Skeletal muscle satellite cell (primary cell): ENCODE results near the gene CYP2J2. TPM values are rescaled to one million over a fixed set of nuclear protein-coding genes. Genes with fewer than 3 reads are reported as not detected.
"Not testable (repeated sequence)": the region's sequence is repeated elsewhere in the genome, so short reads cannot be mapped to it uniquely, and the experiment has no call there.

ENCODE experiments used
- H3K27me3 ChIP-seq: 2 replicates; pipeline ENCODE4 v1.7.0; 2013; ENCODE audit warnings: low read length; ENCODE audit not compliant: control insufficient read depth, insufficient read depth
- H3K36me3 ChIP-seq: 2 replicates; pipeline ENCODE4 v1.7.0; 2013; ENCODE audit warnings: mild to moderate bottlenecking, control low read depth, low read length; ENCODE audit not compliant: insufficient read depth
- H3K4me1 ChIP-seq: 2 replicates; pipeline ENCODE4 v1.7.0; 2013; ENCODE audit warnings: low read length; ENCODE audit not compliant: control insufficient read depth, insufficient read depth
- H3K4me2 ChIP-seq: 2 replicates; pipeline ENCODE4 v1.7.0; 2013; ENCODE audit warnings: mild to moderate bottlenecking, low read length
- H3K4me3 ChIP-seq: 2 replicates; pipeline ENCODE4 v1.7.0; 2013; ENCODE audit warnings: low read length
- H3K9ac ChIP-seq: 2 replicates; pipeline ENCODE4 v1.7.0; 2013; ENCODE audit warnings: mild to moderate bottlenecking, low read depth, low read length, moderate library complexity
- H3K9me3 ChIP-seq: replicated peaks from 2 replicates; pipeline ENCODE4 v1.7.0; 2013; ENCODE audit warnings: mild to moderate bottlenecking, control low read depth, low read length
- total RNA-seq: library from RNA; depleted of rRNA; stranded (reverse); fragments of >200 nt; gene quantifications from 2 replicates; pipeline ENCODE4 v1.2.3, GENCODE V29; 2012; rRNA removed

Gene CYP2J2, protein sequence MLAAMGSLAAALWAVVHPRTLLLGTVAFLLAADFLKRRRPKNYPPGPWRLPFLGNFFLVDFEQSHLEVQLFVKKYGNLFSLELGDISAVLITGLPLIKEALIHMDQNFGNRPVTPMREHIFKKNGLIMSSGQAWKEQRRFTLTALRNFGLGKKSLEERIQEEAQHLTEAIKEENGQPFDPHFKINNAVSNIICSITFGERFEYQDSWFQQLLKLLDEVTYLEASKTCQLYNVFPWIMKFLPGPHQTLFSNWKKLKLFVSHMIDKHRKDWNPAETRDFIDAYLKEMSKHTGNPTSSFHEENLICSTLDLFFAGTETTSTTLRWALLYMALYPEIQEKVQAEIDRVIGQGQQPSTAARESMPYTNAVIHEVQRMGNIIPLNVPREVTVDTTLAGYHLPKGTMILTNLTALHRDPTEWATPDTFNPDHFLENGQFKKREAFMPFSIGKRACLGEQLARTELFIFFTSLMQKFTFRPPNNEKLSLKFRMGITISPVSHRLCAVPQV
- total RNA-seq: 0.51 and 1.1 TPM in 2 replicates

DNA sequence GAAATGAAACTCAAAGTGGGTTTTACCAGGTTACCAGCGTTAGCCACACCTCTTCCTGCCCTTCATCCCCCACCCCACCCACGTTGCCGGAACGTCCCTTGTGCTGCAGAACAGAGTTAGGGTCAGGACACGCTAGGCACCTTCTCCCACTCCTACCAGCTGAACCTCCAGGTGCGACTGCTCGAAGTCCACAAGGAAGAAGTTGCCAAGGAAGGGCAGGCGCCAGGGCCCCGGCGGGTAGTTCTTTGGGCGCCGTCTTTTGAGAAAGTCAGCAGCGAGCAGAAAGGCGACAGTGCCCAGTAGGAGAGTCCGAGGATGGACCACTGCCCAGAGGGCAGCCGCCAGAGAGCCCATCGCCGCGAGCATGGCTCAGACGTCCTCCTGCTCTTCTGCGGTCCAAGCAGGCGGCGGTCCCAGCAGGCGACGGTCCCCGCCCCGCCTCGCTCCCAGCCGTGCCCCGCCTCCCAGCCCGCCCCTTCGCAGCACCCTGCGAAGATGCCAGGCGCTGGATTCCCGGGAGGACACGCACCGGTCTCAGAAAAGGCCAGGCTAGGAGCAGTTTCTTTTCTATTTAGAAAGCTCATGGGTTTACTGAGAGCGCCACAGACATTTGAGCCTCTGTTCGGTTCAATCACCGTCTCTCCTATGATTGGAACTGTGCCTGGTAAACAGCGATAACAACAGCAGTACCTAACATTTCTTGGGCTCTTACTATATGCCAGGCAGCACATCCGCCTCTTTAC, at the start of gene CYP2J2:
Gene CYP2J2 (minus strand): TSS at position 393 of the 743 bp plus-strand sequence. CDS start 27 bp downstream, at position 366.
- Histone ChIP-seq H3K27me3 (peaks cover 25% of the 10 kb centered on the region), H3K9me3 (no peaks in the 10 kb centered on the region), H3K4me3 (peak within 1 kb of the TSS; percentile 82), H3K36me3 (no peaks in the 10 kb centered on the region), H3K4me1 (peaks cover 5% of the 10 kb centered on the region), H3K4me2 (peak within 1 kb of the TSS; percentile 97), H3K9ac (peak within 1 kb of the TSS; percentile 57)

GRCh38 chr1:59973719-59974118, 47.1 kb upstream of the CYP2J2 start:
- Histone ChIP-seq H3K4me1 (peaks cover 3% of the 10 kb centered on the region), H3K9me3 (no peaks in the 10 kb centered on the region), H3K4me3 (no peak overlapping the region), H3K27me3 (no peaks in the 10 kb centered on the region), H3K4me2 (no peak overlapping the region), H3K9ac (no peak overlapping the region), H3K36me3 (no peaks in the 10 kb centered on the region)

DNA sequence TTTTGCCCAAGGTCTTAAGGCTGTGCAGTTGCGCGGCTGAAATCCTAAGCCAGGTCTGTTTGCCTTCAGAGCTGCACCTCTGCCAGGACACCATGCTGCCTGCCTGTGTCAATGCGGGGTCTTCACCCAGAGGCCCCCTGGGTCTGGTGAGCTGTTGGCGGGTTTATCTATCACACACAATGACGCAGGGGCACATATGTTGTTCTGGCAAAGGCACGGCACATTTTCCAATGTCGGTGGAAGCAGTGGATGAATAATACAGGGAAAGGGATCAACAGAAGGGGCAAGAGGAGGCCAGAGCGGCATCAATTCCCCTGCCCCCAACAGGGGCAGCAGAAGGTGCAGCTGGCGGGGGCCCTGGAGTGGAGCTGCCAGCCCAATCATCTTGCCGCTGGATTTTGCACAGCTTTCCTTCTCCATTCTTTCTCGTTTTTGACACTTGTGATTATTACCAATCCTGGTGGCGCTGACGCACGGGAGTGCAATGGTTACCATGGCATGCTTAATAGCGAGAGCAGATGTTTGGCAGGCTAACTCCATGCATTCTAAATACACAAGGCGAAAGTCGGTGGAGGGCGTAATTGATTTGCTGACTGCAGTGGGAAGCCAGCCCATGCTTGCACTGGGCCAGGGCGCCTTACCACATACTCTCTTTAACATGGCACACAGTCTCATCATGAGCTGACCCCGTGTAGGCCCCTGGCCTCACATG, 45.8 kb upstream of the CYP2J2 start:
- Histone ChIP-seq H3K4me2 (no peak overlapping the region), H3K27me3 (no peaks in the 10 kb centered on the region), H3K4me3 (no peak overlapping the region), H3K36me3 (no peaks in the 10 kb centered on the region), H3K4me1 (peaks cover 2% of the 10 kb centered on the region), H3K9ac (no peak overlapping the region), H3K9me3 (no peaks in the 10 kb centered on the region)

- Histone ChIP-seq H3K27me3 (no peaks in the 10 kb centered on the region), H3K4me1 (peaks cover 9% of the 10 kb centered on the region), H3K9me3 (no peaks in the 10 kb centered on the region), H3K4me2 (peak overlapping the region; percentile 86), H3K9ac (peak overlapping the region; percentile 24), H3K36me3 (no peaks in the 10 kb centered on the region), H3K4me3 (peak overlapping the region; percentile 62)
Measured at GRCh38 chr1:59971464-59971911, 44.9 kb upstream of the CYP2J2 start.

DNA sequence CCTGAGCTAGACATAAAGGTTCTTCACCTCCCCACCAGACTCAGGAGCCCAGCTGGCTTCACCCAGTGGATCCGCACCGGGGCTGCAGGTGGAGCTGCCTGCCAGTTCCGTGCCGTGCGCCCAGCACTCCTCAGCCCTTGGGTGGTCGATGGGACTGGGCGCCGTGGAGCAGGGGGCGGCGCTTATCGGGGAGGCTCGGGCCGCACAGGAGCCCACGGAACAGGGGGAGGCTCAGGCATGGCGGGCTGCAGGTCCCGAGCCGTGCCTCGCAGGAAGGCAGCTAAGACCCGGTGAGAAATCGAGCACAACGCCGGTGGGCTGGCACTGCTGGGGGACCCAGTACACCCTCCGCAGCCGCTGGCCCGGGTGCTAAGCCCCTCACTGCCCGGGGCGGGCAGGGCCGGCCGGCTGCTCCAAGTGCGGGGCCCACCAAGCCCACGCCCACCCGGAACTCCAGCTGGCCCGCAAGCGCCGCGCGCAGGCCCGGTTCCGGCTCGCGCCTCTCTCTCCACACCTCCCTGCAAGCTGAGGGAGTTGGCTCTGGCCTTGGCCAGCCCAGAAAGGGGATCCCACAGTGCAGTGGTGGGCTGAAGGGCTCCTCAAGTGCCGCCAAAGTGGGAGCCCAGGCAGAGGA, 43.1 kb upstream of the CYP2J2 start:
- H3K9me3 ChIP-seq, H3K4me1 ChIP-seq, H3K36me3 ChIP-seq, H3K27me3 ChIP-seq, H3K4me3 ChIP-seq, H3K4me2 ChIP-seq, H3K9ac ChIP-seq: not testable (repeated sequence)

GRCh38 chr1:59968746-59969145, 42.2 kb upstream of the CYP2J2 start:
- not testable (repeated sequence) for H3K27me3 ChIP-seq, H3K4me3 ChIP-seq, H3K9ac ChIP-seq, H3K9me3 ChIP-seq, H3K36me3 ChIP-seq, H3K4me1 ChIP-seq, H3K4me2 ChIP-seq

GRCh38 chr1:59967780-59968179, 41.2 kb upstream of the CYP2J2 start:
- no peak overlapping the region for H3K9ac ChIP-seq
- H3K4me2 ChIP-seq: no peak overlapping the region
- no peaks in the 10 kb centered on the region for H3K36me3 ChIP-seq
- no peaks in the 10 kb centered on the region for H3K27me3 ChIP-seq
- peaks cover 9% of the 10 kb centered on the region for H3K4me1 ChIP-seq
- H3K9me3 ChIP-seq: no peaks in the 10 kb centered on the region
- no peak overlapping the region for H3K4me3 ChIP-seq

- Histone ChIP-seq H3K4me1 (peaks cover 9% of the 10 kb centered on the region), H3K4me2 (no peak overlapping the region), H3K4me3 (no peak overlapping the region), H3K36me3 (no peaks in the 10 kb centered on the region), H3K27me3 (no peaks in the 10 kb centered on the region), H3K9me3 (no peaks in the 10 kb centered on the region), H3K9ac (no peak overlapping the region)
Measured at GRCh38 chr1:59967141-59967697, 40.6 kb upstream of the CYP2J2 start.

DNA sequence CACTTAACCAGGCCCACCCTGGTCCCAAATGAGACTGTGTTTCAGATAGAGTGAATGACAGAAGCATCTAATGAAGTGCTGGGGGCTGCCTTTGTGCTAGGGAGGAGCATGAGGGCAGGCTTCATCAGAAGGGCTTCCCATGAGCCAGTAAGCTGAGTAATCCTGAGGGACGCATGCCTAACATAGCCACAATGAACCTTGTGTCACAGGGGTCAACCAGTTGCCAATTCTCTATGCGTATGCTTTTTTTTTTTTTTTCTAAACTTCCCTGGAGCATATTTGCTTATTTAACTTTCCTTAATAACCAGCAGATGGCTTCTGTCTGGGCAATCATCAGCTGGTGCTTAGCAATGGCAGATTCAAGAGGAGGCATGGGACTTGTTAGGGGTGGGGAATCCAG, 25.5 kb upstream of the CYP2J2 start:
- Histone ChIP-seq H3K4me2 (no peak overlapping the region), H3K36me3 (no peaks in the 10 kb centered on the region), H3K27me3 (peaks cover 4% of the 10 kb centered on the region)

DNA sequence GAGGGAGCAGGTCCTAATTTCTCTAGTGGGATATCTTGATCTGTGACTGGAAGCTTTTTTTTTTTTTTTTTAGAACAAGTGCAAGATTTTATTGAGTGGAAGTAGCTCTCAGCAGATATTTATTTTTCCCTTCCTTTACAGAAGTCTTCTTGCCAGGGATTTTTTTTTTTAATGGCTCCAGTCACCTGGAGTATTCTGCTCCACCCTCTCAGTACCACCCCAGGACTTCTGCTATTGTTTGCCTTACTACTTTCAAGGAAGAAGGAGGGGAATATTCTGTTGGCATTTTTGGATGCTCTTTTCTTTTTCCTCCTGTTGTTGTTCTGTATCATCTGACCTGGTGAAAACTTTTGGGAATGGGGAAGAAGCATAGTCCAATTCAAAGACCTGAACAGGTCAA, 23.1 kb upstream of the CYP2J2 start:
- Histone ChIP-seq H3K9ac (no peak overlapping the region), H3K36me3 (no peaks in the 10 kb centered on the region), H3K4me3 (no peak overlapping the region), H3K27me3 (peaks cover 9% of the 10 kb centered on the region), H3K4me1 (no peaks in the 10 kb centered on the region), H3K4me2 (no peak overlapping the region), H3K9me3 (no peaks in the 10 kb centered on the region)

More for the DNA sequence above, 25.5 kb upstream of the CYP2J2 start:
- H3K4me3 ChIP-seq: no peak overlapping the region
- H3K9ac ChIP-seq: no peak overlapping the region
- no peaks in the 10 kb centered on the region for H3K4me1 ChIP-seq
- no peaks in the 10 kb centered on the region for H3K9me3 ChIP-seq
